NCI-H82 treated with DMSO at 0.1 percent for 48 hours (cell line): ENCODE measurements around the gene PTPRN2.
"Not testable (repeated sequence)": the region's sequence is repeated elsewhere in the genome, so short reads cannot be mapped to it uniquely, and the experiment has no call there.

Source experiments
- DNase-seq: peaks from one replicate; lab custom pipeline; 2025; ENCODE audit not compliant: unreplicated experiment; lab: John Stamatoyannopoulos, UW

PTPRN2 gene

DNA sequence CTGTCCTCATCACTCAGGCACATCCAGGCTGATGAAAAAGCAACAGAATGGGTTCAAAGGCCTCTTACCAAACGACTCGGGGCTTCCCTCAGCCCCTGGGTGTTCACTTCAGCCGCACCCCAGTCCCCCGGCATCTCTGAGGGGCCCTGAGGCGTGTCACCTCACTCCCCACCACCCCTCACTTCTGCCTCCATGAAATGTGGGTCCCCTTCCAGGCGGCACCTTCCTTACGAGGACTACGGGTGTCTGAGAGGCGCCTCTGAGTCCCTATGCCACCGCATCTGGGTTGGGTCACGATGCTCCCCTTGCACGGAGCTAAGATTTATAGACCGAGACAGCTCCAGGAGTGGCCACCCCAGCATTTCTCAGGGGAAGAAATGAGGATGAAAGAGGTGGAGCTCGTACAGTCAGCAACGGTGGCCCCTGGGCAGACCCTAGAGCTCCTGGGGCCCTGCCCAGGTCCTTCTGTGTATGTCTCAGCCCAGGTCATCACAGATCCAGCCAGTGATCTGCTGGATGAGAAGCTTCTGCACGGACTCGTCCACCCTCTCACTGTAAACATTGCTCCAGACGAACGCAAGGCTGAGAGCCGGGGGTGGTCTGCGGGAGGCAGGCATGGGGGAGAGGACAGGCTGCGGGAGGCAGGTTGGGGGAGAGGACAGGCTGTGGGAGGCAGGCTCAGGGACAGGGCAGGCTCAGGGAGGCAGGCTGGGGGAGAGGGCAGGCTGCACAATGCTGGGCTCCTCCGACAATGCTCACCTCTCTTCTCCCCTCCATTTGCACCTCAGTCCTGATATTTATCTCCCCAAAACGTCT is 842.6 kb downstream of the PTPRN2 start:
- no peak for DNase-seq

DNA sequence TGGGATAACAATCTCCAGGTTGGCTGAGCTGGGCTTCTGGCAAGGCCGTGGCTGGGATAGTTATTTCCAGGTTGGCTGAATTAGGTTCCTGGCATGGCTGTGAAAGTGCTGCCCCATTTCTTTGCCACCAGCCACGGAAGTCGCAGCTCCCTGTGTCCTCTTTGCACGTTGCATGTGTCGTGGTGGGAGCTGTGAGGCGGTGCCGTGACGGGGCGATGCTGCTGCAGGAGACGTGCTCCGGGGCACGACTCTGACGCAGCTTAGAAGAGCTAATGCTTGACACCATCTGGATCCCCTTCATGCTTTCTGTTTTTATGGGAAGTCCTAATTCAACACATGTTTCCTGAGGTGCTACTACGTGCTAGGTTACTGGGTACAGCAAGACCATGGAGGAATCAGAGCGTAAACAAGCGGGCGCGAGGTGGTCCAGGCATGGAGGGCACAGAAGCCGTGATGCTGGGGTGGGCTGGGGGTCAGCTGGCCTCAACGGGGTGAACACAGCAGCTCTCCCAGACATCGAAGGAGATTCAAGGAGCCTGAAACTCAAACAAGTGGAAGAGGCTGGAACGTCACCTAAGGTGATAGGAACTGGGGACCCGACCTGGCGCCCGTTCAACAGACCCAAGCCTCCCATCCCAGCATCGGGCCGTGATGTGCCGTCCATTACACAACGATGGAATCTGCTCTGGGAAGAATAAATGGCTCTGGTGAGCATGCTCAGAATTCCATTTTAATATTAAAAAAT is 843.7 kb downstream of the PTPRN2 start:
- DNase-seq: no peak

DNA sequence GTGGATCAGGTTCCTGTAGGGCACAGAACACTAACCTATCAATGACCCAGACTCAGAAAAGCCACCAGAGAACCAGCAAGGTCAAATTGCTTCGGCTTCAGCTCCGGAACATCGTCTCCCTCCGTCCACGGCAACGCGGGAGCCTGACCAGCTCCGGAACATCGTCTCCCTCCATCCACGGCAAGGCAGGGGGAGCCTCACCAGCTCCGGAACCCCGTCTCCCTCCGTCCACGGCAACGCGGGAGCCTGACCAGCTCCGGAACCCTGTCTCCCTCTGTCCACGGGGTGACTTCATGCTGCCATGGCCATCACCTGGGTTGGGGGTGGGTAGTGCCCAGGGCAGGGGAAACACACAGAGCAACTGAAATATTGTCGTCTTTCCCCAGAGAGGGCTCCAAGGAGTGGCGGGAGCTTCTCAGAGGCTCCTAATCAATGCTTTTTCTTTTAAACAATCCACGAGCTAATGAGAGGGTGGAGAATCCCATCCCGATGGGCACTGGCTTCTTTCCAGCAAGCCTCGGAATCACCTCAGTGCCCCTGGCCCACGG is 847.3 kb downstream of the PTPRN2 start:
- DNase-seq: no peak

DNA sequence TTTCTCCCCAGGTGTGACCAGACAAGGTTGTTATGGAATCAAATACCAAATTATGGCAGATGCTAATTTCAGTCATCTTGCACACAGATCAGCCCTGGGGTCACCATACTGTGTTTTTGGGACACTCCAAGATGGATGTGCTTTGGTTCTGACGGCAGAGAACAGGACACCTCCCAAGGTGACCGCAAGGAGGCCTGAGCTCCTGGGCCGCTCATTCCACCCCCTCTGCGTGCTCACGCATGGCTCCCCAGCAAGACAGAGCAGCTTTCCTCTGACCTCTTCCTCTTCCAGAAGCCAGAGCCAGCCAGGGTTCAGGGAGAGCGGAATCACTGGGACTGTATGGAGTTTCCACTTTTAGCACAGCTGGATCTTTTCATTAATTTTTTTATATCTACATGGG is 848.0 kb downstream of the PTPRN2 start:
- DNase-seq: no peak

DNA sequence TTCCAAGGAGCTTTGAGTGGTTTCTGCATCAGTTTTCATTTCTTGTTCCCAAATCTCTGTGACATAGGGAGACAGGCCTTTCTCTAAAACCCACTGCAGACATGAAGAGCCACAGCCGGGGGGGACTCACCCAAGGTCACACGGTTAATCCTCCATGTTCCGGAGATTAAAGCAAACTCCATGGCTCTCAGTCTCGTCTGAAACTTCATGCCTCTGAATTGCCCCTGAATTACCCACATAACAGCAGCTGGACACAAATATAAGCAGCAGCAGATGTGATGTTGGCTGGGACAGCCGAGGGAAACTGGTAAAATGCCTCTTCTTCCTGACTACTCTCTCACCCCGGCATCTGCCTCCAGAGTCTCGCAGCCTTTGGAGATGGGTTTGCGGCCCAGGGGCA is 848.6 kb downstream of the PTPRN2 start:
- DNase-seq: no peak

DNA sequence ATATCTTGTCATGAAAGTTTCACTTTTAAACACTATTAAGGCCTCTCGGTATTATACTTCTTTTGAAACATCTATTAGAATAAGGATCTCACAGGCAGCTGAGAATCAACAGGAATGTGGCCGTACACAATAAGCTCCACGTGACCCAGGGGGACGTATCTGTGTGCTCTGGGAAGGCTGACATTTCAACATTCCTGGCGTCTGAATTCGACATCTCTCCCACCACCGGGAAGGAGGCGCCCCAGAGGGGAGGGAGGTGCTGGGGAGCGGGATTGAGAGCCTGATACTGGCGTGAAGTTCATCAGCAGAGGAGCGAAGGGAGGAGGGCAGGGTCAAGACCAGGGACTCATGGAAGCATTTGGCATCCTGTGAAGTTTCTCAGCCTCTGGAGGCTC is 849.6 kb downstream of the PTPRN2 start:
- no peak for DNase-seq

DNA sequence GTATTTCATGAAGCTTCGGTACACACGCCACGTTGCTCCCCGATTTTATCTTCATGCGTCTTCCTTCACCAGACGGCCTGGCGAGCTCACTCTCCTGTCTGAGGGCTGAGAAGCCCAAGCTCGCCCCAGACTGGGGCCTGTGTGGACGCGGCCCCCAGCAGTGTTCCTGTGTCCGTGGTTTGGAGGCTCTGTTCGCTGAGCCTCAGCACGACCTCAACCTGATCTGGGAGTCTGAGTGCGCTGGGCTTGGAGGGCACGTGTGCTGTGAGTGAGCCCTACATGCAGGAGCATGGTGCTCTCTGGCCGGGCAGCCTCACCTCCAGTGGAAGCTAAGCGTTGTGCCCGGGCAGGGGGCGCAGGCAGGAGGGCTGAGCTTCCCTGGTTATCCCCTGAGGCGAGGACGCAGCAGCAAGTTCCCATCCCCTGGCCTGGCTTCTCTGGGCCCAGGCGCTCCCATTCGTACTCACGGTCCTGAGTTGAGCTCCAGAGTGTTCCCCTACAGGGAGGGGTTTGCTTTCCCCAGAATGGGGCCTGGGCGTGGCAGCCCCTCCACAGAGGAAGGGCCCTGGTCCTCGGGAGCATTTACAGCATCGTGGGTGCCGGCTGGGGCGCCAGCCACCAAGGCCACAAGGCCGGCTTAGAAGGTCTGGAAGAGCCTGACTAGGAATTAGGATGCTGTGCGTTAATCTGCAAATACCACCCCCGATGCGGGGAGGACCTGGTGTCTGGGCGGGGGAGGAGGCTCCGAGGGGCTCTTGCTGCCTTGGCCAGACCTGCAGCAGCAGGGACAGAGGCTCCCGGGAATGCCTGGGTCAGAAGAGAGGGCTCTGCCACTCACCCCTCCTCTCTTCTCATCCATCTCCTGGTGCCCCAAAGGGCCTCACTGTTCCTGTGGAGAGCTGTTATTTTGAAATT is 850.2 kb downstream of the PTPRN2 start:
- DNase-seq: no peak

DNA sequence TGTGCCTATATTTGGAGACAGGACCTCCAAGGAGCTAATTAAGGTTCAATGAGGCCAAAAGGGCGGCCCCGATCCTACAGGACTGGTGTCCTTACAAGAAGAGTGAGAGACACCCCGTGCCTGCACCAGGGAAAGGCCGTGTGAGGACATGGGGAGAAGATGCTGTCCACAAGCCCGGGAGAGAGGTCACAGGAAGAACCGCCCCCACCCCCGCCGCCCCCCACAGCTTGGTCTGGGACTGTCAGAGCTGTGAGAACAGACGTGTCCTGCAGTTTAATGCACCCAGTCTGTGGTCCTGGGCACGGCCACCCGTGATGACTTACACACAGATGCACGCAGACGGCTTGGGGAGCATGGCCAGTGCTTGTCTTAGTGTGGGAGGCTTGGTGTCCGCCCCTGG is 851.3 kb downstream of the PTPRN2 start:
- no peak for DNase-seq

DNA sequence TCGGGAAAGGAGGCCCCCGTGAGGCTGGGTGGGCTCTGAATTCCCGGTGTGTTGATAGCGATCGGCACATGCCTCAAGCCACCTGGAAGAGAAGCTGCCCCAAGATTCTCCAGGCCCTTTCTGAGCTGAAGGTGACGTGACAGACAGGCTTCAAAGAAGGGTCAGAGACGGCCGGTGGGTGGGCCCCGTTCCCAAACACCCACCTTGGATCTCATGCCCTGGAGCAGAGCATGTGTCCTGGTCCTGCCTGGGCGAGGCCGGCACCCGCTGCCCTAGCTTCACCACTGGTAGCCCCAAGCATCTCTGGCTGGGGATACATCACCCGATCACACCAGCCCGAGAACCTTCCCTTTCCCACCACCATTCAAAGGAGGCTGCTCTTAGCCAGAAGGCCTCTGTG is 851.8 kb downstream of the PTPRN2 start:
- DNase-seq: no peak

DNA sequence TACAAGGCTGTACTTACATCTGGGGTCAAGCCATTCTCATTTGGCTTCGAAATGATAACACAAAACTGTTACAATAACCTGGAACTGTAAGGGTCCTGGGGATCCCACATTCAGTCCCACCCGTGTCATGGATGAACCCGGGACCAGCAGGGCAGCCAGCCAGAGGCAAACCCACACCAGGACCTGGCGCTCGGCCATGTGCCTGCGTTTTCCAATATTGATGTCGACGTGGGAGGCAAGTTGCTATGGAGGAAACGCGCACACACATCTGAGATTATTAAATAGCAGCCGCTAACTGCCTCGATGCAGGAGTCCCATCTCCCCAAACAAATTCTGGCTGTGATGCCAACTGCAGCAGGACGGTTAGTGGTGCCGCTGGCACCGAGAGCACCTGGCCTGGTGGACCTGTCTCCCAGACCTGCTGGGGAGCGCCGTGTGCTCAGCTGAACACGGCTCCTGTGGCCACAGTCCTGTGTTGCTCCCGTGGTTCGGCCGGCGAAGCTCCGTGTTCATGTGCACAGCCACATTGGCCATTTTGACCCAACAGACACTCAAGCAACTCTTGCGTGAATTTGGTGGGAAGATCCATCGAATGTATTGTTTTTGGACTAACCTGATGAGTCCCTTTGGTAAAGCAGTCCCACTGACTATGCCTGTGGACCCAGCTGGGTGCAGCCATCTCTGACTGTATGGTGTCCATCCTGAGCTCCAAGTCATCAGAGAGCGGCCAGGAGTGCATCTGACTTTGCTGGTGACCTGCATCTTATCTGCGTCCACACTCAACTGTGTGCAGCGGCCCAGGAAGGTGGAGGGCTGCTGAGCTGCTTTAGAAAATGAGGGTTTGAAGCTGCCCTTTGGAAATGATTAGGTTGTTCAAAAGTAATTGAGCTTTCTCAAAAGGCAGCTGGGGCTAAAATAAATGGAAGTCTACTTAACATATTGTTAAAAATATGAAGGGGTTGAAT is 852.7 kb downstream of the PTPRN2 start:
- DNase-seq: no peak

DNA sequence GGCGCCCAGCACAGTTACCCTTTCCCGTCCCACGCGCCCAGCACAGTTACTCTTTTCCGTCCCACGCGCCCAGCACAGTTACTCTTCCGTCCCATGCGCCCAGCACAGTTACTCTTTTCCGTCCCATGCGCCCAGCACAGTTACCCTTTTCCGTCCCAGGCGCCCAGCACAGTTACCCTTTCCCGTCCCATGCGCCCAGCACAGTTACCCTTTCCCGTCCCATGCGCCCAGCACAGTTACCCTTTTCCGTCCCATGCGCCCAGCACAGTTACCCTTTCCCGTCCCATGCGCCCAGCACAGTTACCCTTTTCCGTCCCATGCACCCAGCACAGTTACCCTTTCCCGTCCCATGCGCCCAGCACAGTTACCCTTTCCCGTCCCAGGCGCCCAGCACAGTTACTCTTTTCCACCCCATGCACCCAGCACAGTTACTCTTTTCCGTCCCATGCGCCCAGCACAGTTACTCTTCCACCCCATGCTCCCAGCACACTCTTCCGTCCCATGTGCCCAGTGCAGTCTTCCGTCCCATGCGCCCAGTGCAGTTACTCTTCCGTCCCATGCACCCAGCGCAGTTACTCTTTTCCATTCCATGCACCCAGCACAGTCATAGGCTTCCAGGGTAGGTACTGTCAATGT is 853.7 kb downstream of the PTPRN2 start:
- DNase-seq: not testable (repeated sequence)

DNA sequence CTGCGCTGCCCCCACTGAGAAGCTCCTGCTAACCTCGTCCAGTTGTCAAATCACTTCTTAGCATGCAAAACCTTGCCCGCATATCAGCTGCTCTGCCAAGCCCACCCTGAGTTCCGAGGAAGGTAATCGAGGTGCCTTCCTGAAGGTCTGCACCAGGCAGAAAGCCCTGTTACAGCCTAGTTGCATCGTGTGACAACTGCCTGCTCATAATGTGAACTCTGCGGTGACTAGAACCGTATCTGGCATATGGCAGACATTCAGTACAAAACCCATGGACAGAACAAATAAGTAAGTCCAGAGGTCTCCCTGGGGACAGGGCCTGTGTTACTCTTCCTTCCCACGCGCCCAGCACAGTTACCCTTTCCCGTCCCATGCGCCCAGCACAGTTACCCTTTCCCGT is 856.5 kb downstream of the PTPRN2 start:
- no peak for DNase-seq

DNA sequence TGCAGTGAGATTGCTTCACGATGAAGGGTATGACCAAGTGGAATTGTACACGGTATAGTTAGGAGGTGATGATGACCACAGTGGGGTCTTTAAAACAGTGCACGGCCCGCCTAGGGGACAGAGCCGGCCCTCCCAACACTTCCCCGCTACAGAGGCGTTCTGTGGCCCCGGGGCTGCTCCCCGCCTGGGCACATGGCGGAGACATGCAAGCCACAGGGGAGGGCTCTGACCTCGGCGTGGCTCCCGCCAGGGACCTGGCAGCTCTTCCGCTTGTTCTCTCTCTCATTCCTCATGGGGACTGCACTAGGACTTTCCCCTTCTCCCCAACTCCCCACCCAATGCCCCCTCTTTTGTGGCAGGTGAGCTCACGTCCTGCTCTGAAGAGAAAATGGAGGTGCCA is 857.0 kb downstream of the PTPRN2 start:
- no peak for DNase-seq

DNA sequence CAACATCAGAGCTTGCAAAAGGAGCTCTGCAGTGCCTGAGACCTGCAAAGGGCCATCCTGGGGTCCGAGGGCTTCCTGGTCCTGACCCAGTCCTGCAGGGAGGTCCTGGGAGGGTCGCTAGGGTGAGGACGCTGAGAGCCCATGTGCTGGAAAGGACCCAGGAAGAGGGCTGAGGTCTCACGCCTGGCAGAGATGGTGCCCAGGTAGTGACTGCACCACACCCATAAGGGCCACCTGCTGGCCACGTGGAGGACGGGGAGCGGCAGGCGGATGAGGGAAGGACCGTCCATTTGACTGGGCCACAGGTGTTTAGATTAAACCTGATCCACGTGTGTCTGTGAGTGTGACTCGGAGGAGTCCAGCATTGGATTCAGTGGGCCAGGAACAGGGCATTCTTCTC is 858.1 kb downstream of the PTPRN2 start:
- DNase-seq: no peak

DNA sequence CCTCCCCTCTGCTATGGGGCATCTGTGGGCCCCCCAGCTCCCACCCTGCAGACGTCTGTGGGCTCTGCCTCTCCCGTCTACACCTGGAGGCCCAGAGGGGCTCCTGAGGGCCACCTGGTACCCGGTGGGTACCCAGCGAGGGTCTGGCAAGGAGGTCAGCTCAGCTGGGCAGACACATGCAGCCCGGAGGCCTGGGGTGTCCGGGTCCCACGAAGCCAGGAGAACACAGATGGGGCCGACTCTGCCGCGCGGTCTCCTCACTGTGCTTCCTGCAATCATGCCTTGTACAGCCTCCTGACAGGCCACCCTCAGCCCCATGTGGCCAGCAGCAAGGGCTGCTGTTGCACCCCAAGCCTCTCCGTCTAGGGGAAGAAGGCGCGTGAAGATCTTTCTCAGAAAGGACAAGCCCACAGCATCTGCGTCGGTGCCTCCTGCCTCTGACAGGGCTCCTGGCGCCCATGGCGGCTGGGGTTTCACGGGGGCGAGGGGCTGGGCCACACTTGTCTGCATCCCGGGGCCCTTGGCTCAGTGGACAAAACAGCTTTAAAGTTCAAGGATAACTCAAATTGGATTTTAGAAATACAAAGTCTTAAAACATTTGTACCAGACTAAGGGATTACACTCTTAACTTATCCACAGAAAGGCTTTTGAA is 859.5 kb downstream of the PTPRN2 start:
- DNase-seq: no peak

DNA sequence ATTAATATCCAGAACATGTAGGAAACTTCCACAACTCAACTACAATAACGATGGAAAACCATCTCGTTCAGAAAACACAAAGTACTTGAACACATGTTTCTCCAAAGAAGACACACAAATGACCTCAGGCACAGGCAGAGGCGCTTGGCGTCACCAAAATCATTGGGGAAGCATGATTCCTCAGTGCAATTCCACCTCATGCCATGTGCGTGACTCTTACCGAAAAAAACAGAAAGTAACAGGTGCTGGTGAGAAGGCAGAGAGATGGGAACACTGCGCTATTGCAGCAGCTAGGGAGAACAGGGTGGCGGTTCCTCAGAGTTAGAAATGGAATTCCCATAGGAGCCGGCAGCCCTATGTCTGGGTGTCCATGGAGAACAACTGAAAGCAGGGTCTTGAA is 860.9 kb downstream of the PTPRN2 start:
- DNase-seq: no peak

DNA sequence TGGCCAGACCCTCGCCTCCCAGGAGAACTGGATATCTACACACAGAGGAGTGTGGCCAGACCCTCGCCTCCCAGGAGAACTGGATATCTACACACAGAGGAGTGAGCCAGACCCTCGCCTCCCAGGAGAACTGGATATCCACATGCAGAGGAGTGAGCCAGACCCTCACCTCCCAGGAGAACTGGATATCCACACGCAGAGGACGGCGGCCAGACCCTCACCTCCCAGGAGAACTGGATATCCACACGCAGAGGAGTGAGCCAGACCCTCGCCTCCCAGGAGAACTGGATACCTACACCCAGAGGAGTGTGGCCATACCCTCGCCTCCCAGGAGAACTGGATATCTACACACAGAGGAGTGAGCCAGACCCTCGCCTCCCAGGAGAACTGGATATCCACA is 862.3 kb downstream of the PTPRN2 start:
- not testable (repeated sequence) for DNase-seq

DNA sequence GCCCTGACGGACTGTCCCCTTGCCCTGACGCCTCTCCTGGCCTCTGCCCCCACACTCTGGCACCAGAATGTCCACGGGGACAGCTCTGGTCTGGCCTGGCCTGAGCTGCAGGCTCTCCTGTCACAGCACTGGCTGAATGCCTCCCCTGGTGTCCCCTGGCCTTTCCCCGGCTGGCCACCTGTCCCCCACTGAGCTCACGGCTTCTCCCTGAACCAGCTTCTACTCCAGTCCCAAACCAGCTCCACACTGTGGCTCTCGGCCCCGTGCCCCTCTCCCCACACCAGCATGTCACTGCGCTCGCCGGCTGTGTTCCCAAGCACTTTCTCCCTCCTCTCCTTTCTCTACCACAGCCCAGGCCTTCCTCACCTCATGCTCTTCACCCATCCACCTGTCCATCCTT is 864.4 kb downstream of the PTPRN2 start:
- DNase-seq: no peak
